HG03159 (cell line): ENCODE measurements around the gene MPHOSPH8.
"Not testable (repeated sequence)": the region's sequence is repeated elsewhere in the genome, so short reads cannot be mapped to it uniquely, and the experiment has no call there.

Experiments used
- ATAC-seq: cut with Tn5 transposase; IDR thresholded peaks from one replicate; pipeline ENCODE4 v1.9.1; 2021; ENCODE audit warnings: mild to moderate bottlenecking, moderate library complexity; ENCODE audit not compliant: unreplicated experiment

Gene MPHOSPH8

GRCh38 chr13:19680751-19681150 lies 47.3 kb downstream of the MPHOSPH8 start:
- ATAC-seq = no peak

GRCh38 chr13:19681517-19681916 lies 48.1 kb downstream of the MPHOSPH8 start:
- no peak for ATAC-seq

- no peak for ATAC-seq
Observed at GRCh38 chr13:19685034-19685433, 51.6 kb downstream of the MPHOSPH8 start.

GRCh38 chr13:19685437-19685836 lies 52.0 kb downstream of the MPHOSPH8 start:
- no peak for ATAC-seq

- not testable (repeated sequence) for ATAC-seq
Observed at GRCh38 chr13:19691447-19691846, 58.0 kb downstream of the MPHOSPH8 start.

- no peak for ATAC-seq
Observed at GRCh38 chr13:19695428-19695827, 62.0 kb downstream of the MPHOSPH8 start.

GRCh38 chr13:19695829-19696228 lies 62.4 kb downstream of the MPHOSPH8 start:
- ATAC-seq = no peak

GRCh38 chr13:19700963-19701362 lies 67.5 kb downstream of the MPHOSPH8 start:
- not testable (repeated sequence) for ATAC-seq

GRCh38 chr13:19701619-19702018 lies 68.2 kb downstream of the MPHOSPH8 start:
- ATAC-seq = not testable (repeated sequence)

GRCh38 chr13:19704256-19704655 lies 70.8 kb downstream of the MPHOSPH8 start:
- not testable (repeated sequence) for ATAC-seq

- not testable (repeated sequence) for ATAC-seq
Observed at GRCh38 chr13:19709039-19709438, 75.6 kb downstream of the MPHOSPH8 start.

- not testable (repeated sequence) for ATAC-seq
Observed at GRCh38 chr13:19709782-19710181, 76.3 kb downstream of the MPHOSPH8 start.

GRCh38 chr13:19713186-19713965 lies 79.9 kb downstream of the MPHOSPH8 start:
- ATAC-seq = no peak

GRCh38 chr13:19720039-19720438 lies 86.6 kb downstream of the MPHOSPH8 start:
- ATAC-seq = no peak
